ENCODE data around the gene SLAMF9. TPM values are rescaled to one million over a fixed set of nuclear protein-coding genes. Genes with fewer than 3 reads are reported as not detected.

The SLAMF9 gene
- polyA plus RNA-seq, 2 of the 4 experiments (the other 2 are of a cell fraction): 0.22 to 0.25 TPM

DNA sequence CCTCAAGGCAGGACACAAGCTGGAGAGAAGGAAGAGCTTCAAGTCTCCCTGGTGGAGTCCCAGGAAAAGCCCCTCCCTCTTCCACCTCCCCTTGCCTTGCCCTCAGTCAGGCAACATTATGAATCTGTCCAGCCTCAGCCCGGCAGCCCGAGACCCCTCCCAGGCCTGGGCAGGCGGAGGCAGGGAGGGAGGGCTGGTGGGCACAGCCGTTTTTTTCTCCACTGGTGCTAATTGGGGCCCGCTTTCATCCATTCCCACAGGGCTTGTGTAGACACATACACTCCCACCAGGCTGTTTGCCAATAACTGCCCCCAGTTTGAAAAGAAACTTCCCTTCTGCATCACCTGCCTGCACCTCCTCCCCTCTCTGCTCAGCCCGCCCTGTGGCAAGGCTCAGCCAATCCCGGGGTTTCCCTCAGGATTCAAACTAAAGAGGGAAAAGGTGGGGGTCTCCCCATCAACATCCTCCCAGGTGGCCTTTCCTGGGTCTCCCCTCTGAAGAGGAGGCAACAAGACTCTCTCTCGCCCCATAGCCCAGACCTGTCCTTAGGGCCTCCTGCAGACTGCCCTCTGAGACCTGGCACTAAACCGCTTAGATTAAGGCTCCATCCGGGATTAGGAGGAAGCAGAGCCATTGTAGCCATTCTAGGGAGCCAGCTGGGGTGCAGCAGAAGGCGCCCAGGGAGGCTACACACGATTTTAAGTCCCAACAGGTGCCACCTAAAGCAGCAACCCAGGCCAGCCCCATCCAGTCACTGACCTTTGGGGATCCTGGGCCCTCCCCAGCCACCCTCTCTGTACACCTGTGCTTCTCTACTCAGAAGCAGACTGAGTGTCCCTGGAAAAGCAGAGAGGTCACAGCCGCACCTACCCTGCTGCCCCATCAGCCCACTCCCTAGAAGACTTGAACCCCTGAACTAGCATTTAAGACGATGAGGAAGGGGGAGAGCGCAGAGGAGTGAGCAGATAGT lies 12.2 kb downstream of the SLAMF9 start:
- Histone ChIP-seq H3K4me3 (no peak overlapping the region), H3K4me1 (peaks cover 16% of the 10 kb centered on the region), H3K27ac (no peak overlapping the region), H3K4me2 (no peak overlapping the region), H3K9me3 (no peaks in the 10 kb centered on the region)
- TF ChIP-seq MYC (IDR thresholded peaks at IDR 0.05; ENCODE audit: borderline replicate concordance, low read length) (no peak), NFE2L2 (conservative IDR thresholded peaks at IDR 0.05; ENCODE audit: low read length) (no peak), RCOR1 (IDR thresholded peaks at IDR 0.05; ENCODE audit: low read depth, low read length) (no peak), CEBPB (IDR thresholded peaks at IDR 0.05) (no peak), POLR2A (IDR thresholded peaks at IDR 0.05; ENCODE audit: low read length) (no peak), CHD2 (IDR thresholded peaks at IDR 0.05; ENCODE audit: low read length, partially characterized antibody) (no peak), MAFK (IDR thresholded peaks at IDR 0.05; ENCODE audit: partially characterized antibody) (no peak), ESRRA (IDR thresholded peaks at IDR 0.05; ENCODE audit: borderline replicate concordance, low read length) (no peak), ZC3H11A (IDR thresholded peaks at IDR 0.05) (no peak), EHF (CRISPR knock-in tag; IDR thresholded peaks at IDR 0.05) (no peak), MAZ (IDR thresholded peaks at IDR 0.05; ENCODE audit: borderline replicate concordance, low read depth, low read length) (no peak), JUNB (IDR thresholded peaks at IDR 0.05) (no peak), SMC3 (IDR thresholded peaks at IDR 0.05) (no peak), NR3C1 (IDR thresholded peaks at IDR 0.05) (no peak), CHD4 (IDR thresholded peaks at IDR 0.05; ENCODE audit: borderline replicate concordance) (no peak), BHLHE40 (IDR thresholded peaks at IDR 0.05; ENCODE audit: low read depth, low read length) (no peak)
- TF ChIP-seq, protein P1, sequence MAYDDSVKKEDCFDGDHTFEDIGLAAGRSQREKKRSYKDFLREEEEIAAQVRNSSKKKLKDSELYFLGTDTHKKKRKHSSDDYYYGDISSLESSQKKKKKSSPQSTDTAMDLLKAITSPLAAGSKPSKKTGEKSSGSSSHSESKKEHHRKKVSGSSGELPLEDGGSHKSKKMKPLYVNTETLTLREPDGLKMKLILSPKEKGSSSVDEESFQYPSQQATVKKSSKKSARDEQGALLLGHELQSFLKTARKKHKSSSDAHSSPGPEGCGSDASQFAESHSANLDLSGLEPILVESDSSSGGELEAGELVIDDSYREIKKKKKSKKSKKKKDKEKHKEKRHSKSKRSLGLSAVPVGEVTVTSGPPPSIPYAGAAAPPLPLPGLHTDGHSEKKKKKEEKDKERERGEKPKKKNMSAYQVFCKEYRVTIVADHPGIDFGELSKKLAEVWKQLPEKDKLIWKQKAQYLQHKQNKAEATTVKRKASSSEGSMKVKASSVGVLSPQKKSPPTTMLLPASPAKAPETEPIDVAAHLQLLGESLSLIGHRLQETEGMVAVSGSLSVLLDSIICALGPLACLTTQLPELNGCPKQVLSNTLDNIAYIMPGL (CRISPR knock-in tag; IDR thresholded peaks at IDR 0.05; ENCODE audit: borderline replicate concordance): no peak
- TF ChIP-seq, protein P2, sequence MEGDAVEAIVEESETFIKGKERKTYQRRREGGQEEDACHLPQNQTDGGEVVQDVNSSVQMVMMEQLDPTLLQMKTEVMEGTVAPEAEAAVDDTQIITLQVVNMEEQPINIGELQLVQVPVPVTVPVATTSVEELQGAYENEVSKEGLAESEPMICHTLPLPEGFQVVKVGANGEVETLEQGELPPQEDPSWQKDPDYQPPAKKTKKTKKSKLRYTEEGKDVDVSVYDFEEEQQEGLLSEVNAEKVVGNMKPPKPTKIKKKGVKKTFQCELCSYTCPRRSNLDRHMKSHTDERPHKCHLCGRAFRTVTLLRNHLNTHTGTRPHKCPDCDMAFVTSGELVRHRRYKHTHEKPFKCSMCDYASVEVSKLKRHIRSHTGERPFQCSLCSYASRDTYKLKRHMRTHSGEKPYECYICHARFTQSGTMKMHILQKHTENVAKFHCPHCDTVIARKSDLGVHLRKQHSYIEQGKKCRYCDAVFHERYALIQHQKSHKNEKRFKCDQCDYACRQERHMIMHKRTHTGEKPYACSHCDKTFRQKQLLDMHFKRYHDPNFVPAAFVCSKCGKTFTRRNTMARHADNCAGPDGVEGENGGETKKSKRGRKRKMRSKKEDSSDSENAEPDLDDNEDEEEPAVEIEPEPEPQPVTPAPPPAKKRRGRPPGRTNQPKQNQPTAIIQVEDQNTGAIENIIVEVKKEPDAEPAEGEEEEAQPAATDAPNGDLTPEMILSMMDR (IDR thresholded peaks at IDR 0.05): no peak
- WGBS (ENCODE audit: missing lambda C conversion rate): 72% methylated on average over 14 of the region's 15 CpGs
- ChIA-PET POLR2A (no interaction called here), CTCF (interaction anchor here (1.4 to 22.4 kb wide), 2 partner anchors 67 to 104 kb away, joined by 3 to 665 read pairs; no protein-coding TSS in a partner anchor)
- FAIRE-seq (no peak), DNase-seq (ENCODE audit: low read depth in 1 of 2, low spot score in 1 of 2) (no peak), ATAC-seq (no peak)

DNA sequence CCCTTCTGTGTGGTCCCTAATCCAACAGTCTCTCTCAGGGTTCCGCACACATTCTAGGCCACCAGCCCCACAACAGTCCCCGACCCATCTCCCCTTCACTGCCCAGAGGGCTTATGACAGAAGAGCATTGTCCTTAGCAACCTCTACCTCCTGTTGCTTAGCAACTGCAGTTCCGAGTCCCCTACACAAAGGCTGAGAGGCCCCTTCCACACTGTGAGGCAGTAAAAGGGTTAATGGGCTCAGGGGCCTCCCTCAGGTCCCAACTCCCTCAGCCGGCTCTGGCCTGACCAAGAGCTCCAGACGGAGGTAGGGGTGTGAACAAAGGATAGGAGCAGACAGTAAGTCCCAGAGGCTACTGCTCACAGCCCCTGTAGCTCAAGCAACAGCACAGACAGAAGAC lies 12.9 kb downstream of the SLAMF9 start:
- H3K9me3 ChIP-seq: no peaks in the 10 kb centered on the region
- H3K4me3 ChIP-seq: no peak overlapping the region
- H3K27ac ChIP-seq: no peak overlapping the region
- no peak for FAIRE-seq
- POLR2A ChIA-PET: no interaction called here
- CTCF ChIA-PET: interaction anchor here (1.4 to 22.4 kb wide), 4 partner anchors 11 to 105 kb away, joined by 3 to 665 read pairs (median 52); partner anchors contain the start of gene TAGLN2
- H3K4me2 ChIP-seq: no peak overlapping the region
- WGBS (ENCODE audit: missing lambda C conversion rate): 78% methylated on average over 5 of the region's 5 CpGs
- no peak for ATAC-seq
- peaks cover 23% of the 10 kb centered on the region for H3K4me1 ChIP-seq
- no peak for DNase-seq (ENCODE audit: low read depth in 1 of 2, low spot score in 1 of 2)
- TF ChIP-seq, protein P2 (IDR thresholded peaks at IDR 0.05): no peak
- TF ChIP-seq, protein P3, sequence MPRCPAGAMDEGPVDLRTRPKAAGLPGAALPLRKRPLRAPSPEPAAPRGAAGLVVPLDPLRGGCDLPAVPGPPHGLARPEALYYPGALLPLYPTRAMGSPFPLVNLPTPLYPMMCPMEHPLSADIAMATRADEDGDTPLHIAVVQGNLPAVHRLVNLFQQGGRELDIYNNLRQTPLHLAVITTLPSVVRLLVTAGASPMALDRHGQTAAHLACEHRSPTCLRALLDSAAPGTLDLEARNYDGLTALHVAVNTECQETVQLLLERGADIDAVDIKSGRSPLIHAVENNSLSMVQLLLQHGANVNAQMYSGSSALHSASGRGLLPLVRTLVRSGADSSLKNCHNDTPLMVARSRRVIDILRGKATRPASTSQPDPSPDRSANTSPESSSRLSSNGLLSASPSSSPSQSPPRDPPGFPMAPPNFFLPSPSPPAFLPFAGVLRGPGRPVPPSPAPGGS (IDR thresholded peaks at IDR 0.05): no peak
- no peak for TF ChIP-seq TP53 (CRISPR knock-in tag; IDR thresholded peaks at IDR 0.05)
- TF ChIP-seq SMC3 (IDR thresholded peaks at IDR 0.05): no peak
- no peak for TF ChIP-seq BHLHE40 (IDR thresholded peaks at IDR 0.05; ENCODE audit: low read depth, low read length)
- TF ChIP-seq TFCP2L1 (CRISPR knock-in tag; IDR thresholded peaks at IDR 0.05): no peak
- no peak for TF ChIP-seq ZC3H11A (IDR thresholded peaks at IDR 0.05)
- TF ChIP-seq, protein P4, sequence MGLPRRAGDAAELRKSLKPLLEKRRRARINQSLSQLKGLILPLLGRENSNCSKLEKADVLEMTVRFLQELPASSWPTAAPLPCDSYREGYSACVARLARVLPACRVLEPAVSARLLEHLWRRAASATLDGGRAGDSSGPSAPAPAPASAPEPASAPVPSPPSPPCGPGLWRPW (IDR thresholded peaks at IDR 0.05): no peak
- TF ChIP-seq JUN (IDR thresholded peaks at IDR 0.05): no peak
- no peak for TF ChIP-seq RCOR1 (IDR thresholded peaks at IDR 0.05; ENCODE audit: low read depth, low read length)
- TF ChIP-seq, protein P5, sequence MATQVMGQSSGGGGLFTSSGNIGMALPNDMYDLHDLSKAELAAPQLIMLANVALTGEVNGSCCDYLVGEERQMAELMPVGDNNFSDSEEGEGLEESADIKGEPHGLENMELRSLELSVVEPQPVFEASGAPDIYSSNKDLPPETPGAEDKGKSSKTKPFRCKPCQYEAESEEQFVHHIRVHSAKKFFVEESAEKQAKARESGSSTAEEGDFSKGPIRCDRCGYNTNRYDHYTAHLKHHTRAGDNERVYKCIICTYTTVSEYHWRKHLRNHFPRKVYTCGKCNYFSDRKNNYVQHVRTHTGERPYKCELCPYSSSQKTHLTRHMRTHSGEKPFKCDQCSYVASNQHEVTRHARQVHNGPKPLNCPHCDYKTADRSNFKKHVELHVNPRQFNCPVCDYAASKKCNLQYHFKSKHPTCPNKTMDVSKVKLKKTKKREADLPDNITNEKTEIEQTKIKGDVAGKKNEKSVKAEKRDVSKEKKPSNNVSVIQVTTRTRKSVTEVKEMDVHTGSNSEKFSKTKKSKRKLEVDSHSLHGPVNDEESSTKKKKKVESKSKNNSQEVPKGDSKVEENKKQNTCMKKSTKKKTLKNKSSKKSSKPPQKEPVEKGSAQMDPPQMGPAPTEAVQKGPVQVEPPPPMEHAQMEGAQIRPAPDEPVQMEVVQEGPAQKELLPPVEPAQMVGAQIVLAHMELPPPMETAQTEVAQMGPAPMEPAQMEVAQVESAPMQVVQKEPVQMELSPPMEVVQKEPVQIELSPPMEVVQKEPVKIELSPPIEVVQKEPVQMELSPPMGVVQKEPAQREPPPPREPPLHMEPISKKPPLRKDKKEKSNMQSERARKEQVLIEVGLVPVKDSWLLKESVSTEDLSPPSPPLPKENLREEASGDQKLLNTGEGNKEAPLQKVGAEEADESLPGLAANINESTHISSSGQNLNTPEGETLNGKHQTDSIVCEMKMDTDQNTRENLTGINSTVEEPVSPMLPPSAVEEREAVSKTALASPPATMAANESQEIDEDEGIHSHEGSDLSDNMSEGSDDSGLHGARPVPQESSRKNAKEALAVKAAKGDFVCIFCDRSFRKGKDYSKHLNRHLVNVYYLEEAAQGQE (IDR thresholded peaks at IDR 0.05): no peak
- no peak for TF ChIP-seq CBX8 (IDR thresholded peaks at IDR 0.05)
- no peak for TF ChIP-seq CEBPB (IDR thresholded peaks at IDR 0.05)

All from A549 (cell line).